Stimulated activated naive CD8-positive, alpha-beta T cell treated with anti-CD3 and anti-CD28 coated beads, Interleukin-15, Interleukin-2, amounts not matched to agents 100 U/mL and 50 U/mL, for 24 hours (primary cell): Measurements from ENCODE around the gene IFT57.

Experiments used
- ATAC-seq: fragments of 150-1000 bp; cut with Tn5 transposase; one replicate; pipeline ENCODE4 v1.10.0; 2021
- DNase-seq: peaks from one replicate; pipeline ENCODE4 v3.0.0; 2021

IFT57 gene

DNA sequence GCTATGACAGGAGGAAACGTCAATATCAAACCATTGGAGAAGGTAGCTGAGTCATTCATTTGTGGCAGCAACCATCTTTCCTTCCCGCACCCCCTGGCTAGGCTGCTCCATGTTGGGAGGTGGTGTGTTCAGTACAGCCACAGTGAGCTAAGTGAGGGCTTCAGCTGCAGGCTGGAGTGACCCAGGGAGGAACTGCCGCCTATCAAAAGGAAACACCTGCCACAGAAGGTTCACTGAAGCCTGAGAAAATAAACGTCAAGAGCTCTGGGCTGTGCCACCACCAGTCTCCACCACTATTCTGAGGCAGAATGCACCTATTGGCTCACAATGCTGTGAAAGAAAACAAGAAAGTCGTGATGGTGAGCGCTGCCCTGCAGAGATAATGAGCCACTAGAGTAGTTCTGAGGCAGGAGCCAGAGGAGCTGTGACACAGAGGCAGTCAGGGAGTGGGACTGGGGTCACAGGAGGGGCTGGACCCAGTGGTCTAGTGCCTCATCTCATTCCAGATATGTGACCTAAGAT, 96.6 kb downstream of the IFT57 start:
- DNase-seq (peak; percentile 61), ATAC-seq (peak; percentile 41)

DNA sequence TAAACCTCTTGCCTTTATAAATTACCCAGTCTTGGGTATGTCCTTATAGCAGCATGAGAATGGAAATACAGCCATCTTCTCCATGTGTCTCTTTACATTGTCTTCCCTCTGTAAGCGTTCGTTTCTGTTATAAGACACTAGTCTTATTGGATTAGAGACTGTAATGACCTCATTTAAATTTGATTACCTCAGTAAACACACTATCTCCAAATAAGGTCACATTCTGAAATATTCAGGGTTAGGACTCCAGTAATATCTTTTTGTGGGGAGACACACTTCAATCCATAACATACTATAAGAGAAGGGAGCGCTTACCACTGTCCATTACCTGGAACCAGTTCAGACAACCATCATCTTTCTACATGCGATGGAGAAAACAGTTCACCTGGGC, 97.1 kb downstream of the IFT57 start:
- ATAC-seq (peak; percentile 4), DNase-seq (no peak)

DNA sequence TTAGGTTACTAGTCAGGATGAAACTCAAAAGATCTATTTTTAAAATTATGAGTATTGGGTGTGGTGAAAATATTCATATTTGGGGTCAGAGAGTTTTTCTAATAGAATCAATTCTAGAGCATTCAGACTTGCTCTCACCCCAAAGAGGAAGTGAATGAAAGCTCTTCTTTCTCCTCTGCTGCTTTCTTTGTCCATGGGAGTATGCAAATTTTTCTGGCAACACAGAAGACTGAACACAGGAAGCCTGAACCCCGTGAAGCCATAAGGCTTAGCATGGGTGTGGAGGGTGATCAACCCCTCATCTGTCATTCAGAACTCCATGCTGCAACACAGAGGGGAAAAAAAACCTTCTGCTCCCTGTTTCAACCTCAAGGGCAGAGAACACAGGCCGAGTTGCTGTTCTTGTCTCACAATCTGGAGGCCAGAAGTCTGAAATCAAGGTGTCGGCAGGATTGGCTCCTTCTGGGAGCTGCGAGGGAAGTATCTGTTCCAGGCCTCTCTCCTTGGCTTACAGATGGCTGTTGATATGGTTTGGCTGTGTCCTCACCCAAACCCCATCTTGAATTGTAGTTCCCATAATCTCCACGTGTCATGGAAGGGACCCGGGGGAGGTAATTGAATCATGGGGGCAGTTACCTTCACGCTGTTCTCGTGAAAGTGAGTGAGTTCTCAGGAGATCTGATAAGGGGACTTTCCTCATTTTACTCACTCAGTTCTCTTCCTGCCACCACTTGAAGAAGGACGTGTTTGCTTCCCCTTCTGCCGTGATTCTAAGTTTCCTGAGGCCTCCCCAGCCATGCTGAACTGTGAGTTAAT, 97.7 kb downstream of the IFT57 start:
- peak; percentile 77 for ATAC-seq
- DNase-seq = peak; percentile 69

DNA sequence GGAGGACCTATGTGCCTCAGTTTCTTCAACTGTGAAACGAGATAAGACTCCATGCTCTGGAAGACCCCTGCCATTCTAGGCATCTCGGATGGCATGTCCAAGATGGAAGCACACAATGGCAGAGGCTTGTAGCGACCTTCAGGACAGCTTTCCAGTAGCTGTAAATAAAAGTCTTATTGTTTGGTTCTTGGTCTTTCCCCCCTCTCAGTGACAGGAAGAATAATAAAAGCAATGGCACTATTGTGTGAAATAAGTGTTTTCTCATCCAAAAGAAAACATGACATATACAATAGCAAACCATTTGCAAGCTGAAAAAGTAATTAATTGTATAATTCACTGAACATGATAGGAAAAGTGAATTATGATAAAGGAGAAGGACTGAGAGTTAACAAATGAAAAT, 98.9 kb downstream of the IFT57 start:
- DNase-seq = no peak
- no peak for ATAC-seq

DNA sequence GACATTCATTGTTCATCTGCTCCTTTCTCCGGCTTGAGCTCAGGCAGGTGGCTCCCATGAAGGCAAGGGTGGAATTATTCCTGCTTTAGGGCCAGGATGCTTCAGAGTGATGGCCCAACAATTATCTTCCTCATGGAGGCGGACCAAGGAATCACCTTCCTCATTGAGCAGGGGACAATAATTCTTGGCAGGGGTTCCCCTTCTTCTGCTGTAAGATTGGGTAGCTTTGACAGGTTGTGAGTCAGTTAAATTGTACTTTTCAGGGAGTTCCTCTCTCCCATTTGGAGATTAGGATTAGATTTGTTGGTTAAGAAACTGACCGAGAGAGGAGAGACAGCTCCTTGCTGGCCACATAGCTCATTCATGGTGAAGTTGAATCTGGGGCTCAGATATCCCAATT, 99.9 kb downstream of the IFT57 start:
- no peak for ATAC-seq
- DNase-seq = no peak

DNA sequence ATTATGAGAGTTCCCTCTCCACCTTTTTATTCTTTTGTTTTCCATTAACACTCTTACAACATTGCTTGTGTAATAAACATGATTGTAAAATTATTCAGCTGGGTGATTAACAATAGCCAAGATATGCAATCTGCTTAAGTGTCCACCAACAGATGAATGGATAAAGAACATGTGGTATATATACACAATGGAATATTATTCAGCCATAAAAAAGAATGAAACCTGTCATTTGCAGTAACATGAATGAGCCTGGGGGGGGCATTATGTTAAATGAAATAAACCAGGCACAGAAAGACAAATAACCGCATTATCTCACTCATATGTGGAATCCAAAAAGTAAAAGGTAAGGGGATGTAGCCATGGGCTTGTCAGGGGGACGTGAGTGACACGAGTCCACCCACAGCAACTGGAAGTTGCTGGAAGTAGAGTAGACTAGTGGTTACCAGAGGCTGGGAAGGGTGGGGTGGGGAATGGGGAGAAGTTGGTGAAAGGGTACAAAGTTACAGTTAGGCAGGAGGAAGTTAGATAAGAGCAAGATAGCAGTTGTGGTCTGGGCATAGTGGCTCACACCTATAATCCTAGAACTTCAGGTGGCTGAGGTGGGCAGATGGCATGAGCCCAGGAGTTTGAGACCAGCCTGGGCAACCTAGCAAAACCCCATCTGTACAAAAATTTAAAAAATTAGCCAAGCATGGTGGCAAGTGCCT, 102.7 kb downstream of the IFT57 start:
- no peak for ATAC-seq
- no peak for DNase-seq

DNA sequence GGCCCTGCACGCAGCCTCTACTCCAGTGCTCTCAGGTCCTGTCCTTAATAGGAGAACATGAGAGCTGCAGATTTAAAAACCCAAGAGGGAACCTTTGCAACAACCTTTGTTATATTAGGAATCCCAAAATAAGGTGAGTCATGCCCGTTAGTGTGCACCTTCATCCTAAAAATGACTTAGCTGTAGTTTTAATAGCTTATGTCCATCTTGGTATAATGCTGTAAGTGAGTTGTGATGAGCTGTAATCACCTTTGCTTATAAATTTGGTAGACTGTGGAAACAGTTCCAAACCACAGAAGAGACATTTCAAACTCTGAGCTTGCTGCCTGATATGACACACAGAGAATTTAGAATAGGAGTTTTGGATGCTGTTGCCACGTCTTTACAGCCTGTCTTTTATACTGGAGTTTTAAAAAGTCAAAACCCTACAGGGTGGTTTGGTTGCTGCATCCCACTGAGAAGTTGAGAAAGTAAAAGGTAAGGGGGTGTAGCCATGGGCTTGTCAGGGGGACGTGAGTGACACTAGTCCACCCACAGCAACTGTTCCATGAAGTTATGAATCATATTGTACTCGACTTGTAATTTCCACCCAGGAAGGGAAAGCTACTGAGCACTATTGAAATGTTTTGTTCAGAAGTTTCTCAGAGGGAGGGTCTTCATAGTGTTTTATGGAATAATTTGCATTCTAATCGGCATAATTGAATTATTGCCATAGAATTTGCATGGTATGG, 104.0 kb downstream of the IFT57 start:
- no peak for DNase-seq
- peak; percentile 94 for ATAC-seq

DNA sequence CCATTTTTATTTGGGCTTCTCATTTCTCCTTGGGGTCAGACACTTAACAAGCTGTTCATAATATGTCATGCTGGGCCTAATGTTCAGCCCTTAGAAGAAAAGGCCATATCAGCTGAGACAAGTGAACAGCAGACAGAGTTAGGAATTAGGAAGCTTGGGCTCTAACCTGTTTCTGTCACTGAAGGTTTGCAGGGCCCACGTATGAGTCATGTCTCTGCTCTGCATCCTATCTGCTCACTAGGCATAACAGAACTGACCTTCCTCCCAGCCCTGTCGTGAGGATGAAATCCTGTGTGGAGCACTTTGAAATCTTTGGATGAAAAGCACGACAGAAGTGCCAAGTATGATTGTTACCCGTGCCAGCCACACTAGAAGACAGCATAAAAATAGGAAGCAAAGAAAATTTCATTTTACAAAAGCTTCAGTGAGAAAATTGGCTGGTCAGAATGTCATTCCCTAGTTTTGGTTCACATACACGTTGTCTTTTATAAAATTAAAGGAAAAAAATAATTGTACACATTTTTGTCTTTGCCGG, 104.9 kb downstream of the IFT57 start:
- ATAC-seq (peak; percentile 47), DNase-seq (no peak)

DNA sequence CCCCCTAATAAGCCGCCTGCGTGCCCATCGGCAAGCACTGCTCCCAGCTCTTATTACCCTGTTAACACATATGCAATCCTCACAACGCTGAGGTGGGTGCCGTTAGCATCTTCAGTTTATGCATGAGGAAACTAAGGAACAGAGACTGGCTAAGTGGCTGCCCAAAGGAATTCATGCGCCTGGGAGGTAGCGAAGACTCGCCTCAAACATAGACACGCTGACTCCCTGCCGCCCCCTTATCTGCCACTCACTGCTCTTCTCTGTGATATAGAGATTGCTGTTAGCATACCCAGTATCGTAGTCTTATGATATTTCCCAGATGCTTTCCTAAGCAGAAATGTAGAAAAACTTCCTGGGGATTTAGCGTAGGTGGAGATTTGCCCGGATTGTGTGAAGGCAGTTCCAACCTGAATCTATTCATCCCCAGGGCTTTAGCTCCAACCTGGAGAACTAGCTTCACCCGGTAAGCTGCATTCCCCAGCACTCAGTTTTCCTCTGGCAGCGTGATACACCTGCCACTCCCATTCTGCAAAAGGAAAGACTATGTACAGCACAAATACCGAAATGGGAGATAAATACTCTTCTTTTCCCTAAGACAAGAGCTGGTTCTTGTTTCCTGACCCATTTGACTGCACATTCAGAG, 107.7 kb downstream of the IFT57 start:
- no peak for ATAC-seq
- no peak for DNase-seq

DNA sequence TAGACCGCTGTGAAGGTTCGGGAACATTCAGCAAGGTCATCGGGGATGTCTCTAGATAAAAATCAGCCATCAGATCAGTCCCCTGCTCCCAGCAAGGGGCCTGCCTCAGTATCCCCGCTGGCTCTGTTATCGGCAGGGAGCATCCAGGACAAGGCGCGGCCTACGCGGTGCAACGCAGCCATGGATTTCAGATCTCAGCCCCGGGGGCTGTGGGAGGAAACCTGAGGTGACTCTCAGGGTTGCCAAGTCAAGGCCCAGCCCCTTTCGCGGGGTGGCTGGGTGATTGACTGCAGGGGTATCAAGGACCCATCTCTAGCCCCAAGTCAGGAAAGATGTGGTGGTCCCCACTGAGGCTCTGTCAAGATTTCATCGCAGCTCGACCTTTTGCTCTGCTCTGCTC, 108.2 kb downstream of the IFT57 start:
- DNase-seq (no peak), ATAC-seq (no peak)

DNA sequence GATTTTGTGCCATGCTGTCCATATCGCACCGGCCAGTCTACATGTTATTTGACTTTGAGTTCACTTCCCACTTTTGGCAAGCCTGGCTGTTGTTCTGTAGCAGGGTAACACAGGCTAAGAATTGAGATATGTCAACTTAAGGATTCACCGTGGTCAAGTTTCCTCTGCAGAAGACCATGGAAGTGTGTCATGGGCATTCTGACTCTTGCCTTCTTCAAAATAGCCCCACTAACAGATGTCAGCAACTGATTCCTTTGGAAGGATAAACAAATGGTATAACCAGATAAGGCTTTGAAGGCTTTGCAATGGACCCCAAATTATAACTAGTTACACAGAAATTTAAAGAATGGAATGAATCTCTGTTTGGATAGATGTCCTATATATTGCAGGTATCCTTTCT, 111.3 kb downstream of the IFT57 start:
- no peak for ATAC-seq
- DNase-seq = no peak
